HepG2 (cell line): ENCODE data around the gene PPP1R1B. TPM values are rescaled to one million over a fixed set of nuclear protein-coding genes. Genes with fewer than 3 reads are reported as not detected.

ENCODE experiments used
- ARNT2 ChIP-seq: sonication (generic); formaldehyde crosslinking; IDR thresholded peaks from 2 replicates; pipeline ENCODE4 v1.8.0; 2022; ENCODE audit warnings: mild to moderate bottlenecking, low read depth, missing genetic modification reagents, moderate library complexity
- EED ChIP-seq: sonication (generic); formaldehyde crosslinking; IDR thresholded peaks from 2 replicates; pipeline ENCODE4 v1.5.0; 2020; ENCODE audit warnings: mild to moderate bottlenecking, missing genetic modification reagents
- HNF4G ChIP-seq, 2 experiments: sonication (generic) in 1 of 2; formaldehyde crosslinking in 1 of 2; IDR thresholded peaks; 2 replicates each; pipeline versions ENCODE4 v1.4.0 to v1.6.1; 2011 to 2020; ENCODE audit warnings: borderline replicate concordance in 2 of 2, low read depth in 2 of 2, mild to moderate bottlenecking in 2 of 2, low read length in 1 of 2, missing genetic modification reagents in 1 of 2, moderate library complexity in 1 of 2
- KAT2B ChIP-seq: fragments of 150-350 bp; IDR thresholded peaks from 2 replicates; pipeline ENCODE4 v1.6.1; 2014; ENCODE audit warnings: low read depth, low read length, borderline replicate concordance
- MTA1 ChIP-seq: sonication (generic); formaldehyde crosslinking; IDR thresholded peaks from 2 replicates; pipeline ENCODE4 v1.4.0; 2020; ENCODE audit warnings: missing genetic modification reagents, mild to moderate bottlenecking, borderline replicate concordance
- MTF1 ChIP-seq: sonication (generic); formaldehyde crosslinking; IDR thresholded peaks from 2 replicates; pipeline ENCODE4 v1.5.0; 2020; ENCODE audit warnings: missing genetic modification reagents
- NFE2L2 ChIP-seq: fragments of 150-350 bp; IDR thresholded peaks from 2 replicates; pipeline ENCODE4 v1.6.1; 2014; ENCODE audit warnings: low read length
- SMAD9 ChIP-seq: sonication (generic); formaldehyde crosslinking; IDR thresholded peaks from 2 replicates; pipeline ENCODE4 v1.5.1; 2020; ENCODE audit warnings: mild to moderate bottlenecking, missing genetic modification reagents
- SMC3 ChIP-seq: IDR thresholded peaks from 2 replicates; pipeline ENCODE4 v1.6.1; 2011; ENCODE audit warnings: low read length, improper control_type of control experiment
- STAT5B ChIP-seq: sonication (generic); formaldehyde crosslinking; IDR thresholded peaks from 2 replicates; pipeline ENCODE4 v1.4.0; 2020; ENCODE audit warnings: missing genetic modification reagents
- ZFX ChIP-seq: sonication (generic); formaldehyde crosslinking; IDR thresholded peaks from 2 replicates; pipeline ENCODE4 v1.4.0; 2020; ENCODE audit warnings: mild to moderate bottlenecking, low read depth, missing genetic modification reagents, moderate library complexity
- ZNF569 ChIP-seq: sonication (generic); formaldehyde crosslinking; IDR thresholded peaks from 2 replicates; pipeline ENCODE4 v1.5.0; 2020; ENCODE audit warnings: mild to moderate bottlenecking, missing genetic modification reagents, moderate library complexity, borderline replicate concordance
- ZSCAN12 ChIP-seq: sonication (generic); formaldehyde crosslinking; IDR thresholded peaks from 2 replicates; pipeline ENCODE4 v1.9.0; 2021; ENCODE audit warnings: mild to moderate bottlenecking, missing genetic modification reagents
- polyA plus RNA-seq, 8 experiments: library from polyadenylated mRNA; depleted of rRNA in 3 of 8; stranded (reverse) in 7 of 8; unstranded in 1 of 8; fragments of >200 nt; fragmentation: Illumina TruSeq in 4 of 8; extraction: Trizol in 4 of 8; gene quantifications; 2 replicates each; pipeline versions ENCODE4 v1.2.1 to v1.2.3, GENCODE V29; 2011 to 2016; ENCODE audit warnings: low read depth in 4 of 8, missing spikeins in 1 of 8, mixed read lengths in 1 of 8; ENCODE audit not compliant: insufficient read depth in 1 of 8
- total RNA-seq, 5 experiments: library from RNA; depleted of rRNA; stranded (reverse); fragments of >200 nt; fragmentation: Illumina TruSeq; extraction: Trizol; gene quantifications; 2 replicates each; pipeline ENCODE4 v1.2.3, GENCODE V29; 2016; ENCODE audit warnings: low read depth in 1 of 5
- TF ChIP-seq, protein P1 (sequence below): sonication (generic); formaldehyde crosslinking; IDR thresholded peaks from 2 replicates; pipeline ENCODE4 v1.5.1; 2020; ENCODE audit warnings: mild to moderate bottlenecking, missing genetic modification reagents
- TF ChIP-seq, protein P2 (sequence below): sonication (generic); formaldehyde crosslinking; IDR thresholded peaks from 2 replicates; pipeline ENCODE4 v1.4.0; 2020; ENCODE audit warnings: low read depth, missing genetic modification reagents
- TF ChIP-seq, protein P3 (sequence below): sonication (generic); formaldehyde crosslinking; IDR thresholded peaks from 2 replicates; pipeline ENCODE4 v1.4.0; 2020; ENCODE audit warnings: missing genetic modification reagents; ENCODE audit errors: not compliant biosample characterization
- TF ChIP-seq, protein P4 (sequence below): sonication (generic); formaldehyde crosslinking; IDR thresholded peaks from 2 replicates; pipeline ENCODE4 v1.8.0; 2022; ENCODE audit warnings: low read depth, missing genetic modification reagents
- TF ChIP-seq, protein P5 (sequence below): sonication (generic); formaldehyde crosslinking; IDR thresholded peaks from 2 replicates; pipeline ENCODE4 v1.4.0; 2020; ENCODE audit warnings: mild to moderate bottlenecking, missing genetic modification reagents

The PPP1R1B gene
- total and polyA plus RNA-seq, 2 of the 13 experiments (the other 11 are each of a cell fraction or from before 2014, with no cell fraction given) = 0.08 TPM; not detected in 1

DNA sequence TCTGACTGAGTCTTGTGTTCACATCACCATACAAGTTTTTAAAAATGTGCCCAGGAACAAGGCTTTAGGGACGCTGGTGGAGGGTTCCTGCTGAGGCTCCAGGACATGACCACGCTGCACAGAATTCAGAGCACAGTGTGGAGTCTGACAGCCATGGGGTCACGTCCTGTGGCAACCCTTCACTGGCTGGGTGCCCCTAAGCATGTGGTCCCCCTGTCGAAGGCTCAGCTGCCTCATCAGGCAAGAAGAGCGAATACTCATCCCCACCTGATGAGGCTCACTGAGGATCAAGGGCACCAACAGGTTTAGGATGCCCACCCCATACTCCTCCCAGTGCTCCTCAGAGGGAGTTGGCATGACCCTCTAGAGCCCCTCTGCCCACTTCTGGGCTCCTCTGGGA lies 47.4 kb downstream of the PPP1R1B start (continued):
- TF ChIP-seq HNF4G (IDR thresholded peaks at IDR 0.05; ENCODE audit: borderline replicate concordance, low read depth, low read length) (no peak), HNF4G (CRISPR knock-in tag; IDR thresholded peaks at IDR 0.05; ENCODE audit: borderline replicate concordance, low read depth) (no peak), EED (0 out of 2 replicates have a peak, but pooled peaks have one; percentile 28), MTA1 (no peak), ZSCAN12 (CRISPR knock-in tag) (no peak), SMAD9 (no peak), KAT2B (no peak), SMC3 (no peak), MTF1 (CRISPR knock-in tag) (no peak), ZNF569 (CRISPR knock-in tag) (no peak), ZFX (CRISPR knock-in tag) (no peak), NFE2L2 (no peak), ARNT2 (CRISPR knock-in tag) (no peak), STAT5B (CRISPR knock-in tag) (no peak)
- TF ChIP-seq, protein P1, sequence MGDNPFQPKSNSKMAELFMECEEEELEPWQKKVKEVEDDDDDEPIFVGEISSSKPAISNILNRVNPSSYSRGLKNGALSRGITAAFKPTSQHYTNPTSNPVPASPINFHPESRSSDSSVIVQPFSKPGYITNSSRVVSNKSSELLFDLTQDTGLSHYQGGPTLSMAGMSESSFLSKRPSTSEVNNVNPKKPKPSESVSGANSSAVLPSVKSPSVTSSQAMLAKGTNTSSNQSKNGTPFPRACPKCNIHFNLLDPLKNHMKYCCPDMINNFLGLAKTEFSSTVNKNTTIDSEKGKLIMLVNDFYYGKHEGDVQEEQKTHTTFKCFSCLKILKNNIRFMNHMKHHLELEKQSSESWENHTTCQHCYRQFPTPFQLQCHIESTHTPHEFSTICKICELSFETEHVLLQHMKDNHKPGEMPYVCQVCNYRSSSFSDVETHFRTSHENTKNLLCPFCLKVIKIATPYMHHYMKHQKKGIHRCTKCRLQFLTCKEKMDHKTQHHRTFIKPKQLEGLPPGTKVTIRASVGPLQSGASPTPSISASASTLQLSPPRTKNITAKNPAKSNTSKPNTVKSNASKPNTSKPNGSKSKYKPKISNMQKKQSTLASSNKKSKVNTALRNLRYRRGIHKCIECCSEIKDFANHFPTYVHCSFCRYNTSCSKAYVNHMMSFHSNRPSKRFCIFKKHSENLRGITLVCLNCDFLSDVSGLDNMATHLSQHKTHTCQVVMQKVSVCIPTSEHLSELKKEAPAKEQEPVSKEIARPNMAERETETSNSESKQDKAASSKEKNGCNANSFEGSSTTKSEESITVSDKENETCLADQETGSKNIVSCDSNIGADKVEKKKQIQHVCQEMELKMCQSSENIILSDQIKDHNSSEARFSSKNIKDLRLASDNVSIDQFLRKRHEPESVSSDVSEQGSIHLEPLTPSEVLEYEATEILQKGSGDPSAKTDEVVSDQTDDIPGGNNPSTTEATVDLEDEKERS (CRISPR knock-in tag) = no peak
- TF ChIP-seq, protein P2, sequence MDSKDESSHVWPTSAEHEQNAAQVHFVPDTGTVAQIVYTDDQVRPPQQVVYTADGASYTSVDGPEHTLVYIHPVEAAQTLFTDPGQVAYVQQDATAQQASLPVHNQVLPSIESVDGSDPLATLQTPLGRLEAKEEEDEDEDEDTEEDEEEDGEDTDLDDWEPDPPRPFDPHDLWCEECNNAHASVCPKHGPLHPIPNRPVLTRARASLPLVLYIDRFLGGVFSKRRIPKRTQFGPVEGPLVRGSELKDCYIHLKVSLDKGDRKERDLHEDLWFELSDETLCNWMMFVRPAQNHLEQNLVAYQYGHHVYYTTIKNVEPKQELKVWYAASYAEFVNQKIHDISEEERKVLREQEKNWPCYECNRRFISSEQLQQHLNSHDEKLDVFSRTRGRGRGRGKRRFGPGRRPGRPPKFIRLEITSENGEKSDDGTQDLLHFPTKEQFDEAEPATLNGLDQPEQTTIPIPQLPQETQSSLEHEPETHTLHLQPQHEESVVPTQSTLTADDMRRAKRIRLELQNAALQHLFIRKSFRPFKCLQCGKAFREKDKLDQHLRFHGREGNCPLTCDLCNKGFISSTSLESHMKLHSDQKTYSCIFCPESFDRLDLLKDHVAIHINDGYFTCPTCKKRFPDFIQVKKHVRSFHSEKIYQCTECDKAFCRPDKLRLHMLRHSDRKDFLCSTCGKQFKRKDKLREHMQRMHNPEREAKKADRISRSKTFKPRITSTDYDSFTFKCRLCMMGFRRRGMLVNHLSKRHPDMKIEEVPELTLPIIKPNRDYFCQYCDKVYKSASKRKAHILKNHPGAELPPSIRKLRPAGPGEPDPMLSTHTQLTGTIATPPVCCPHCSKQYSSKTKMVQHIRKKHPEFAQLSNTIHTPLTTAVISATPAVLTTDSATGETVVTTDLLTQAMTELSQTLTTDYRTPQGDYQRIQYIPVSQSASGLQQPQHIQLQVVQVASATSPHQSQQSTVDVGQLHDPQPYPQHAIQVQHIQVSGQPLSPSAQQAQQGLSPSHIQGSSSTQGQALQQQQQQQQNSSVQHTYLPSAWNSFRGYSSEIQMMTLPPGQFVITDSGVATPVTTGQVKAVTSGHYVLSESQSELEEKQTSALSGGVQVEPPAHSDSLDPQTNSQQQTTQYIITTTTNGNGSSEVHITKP (CRISPR knock-in tag) = no peak
- TF ChIP-seq, protein P3, sequence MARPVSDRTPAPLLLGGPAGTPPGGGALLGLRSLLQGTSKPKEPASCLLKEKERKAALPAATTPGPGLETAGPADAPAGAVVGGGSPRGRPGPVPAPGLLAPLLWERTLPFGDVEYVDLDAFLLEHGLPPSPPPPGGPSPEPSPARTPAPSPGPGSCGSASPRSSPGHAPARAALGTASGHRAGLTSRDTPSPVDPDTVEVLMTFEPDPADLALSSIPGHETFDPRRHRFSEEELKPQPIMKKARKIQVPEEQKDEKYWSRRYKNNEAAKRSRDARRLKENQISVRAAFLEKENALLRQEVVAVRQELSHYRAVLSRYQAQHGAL (CRISPR knock-in tag) = no peak
- TF ChIP-seq, protein P4, sequence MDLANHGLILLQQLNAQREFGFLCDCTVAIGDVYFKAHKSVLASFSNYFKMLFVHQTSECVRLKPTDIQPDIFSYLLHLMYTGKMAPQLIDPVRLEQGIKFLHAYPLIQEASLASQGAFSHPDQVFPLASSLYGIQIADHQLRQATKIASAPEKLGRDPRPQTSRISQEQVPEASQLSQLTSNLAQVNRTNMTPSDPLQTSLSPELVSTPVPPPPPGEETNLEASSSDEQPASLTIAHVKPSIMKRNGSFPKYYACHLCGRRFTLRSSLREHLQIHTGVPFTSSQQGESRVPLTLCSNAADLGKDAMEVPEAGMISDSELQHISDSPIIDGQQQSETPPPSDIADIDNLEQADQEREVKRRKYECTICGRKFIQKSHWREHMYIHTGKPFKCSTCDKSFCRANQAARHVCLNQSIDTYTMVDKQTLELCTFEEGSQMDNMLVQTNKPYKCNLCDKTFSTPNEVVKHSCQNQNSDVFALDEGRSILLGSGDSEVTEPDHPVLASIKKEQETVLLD (CRISPR knock-in tag) = no peak
- TF ChIP-seq, protein P5, sequence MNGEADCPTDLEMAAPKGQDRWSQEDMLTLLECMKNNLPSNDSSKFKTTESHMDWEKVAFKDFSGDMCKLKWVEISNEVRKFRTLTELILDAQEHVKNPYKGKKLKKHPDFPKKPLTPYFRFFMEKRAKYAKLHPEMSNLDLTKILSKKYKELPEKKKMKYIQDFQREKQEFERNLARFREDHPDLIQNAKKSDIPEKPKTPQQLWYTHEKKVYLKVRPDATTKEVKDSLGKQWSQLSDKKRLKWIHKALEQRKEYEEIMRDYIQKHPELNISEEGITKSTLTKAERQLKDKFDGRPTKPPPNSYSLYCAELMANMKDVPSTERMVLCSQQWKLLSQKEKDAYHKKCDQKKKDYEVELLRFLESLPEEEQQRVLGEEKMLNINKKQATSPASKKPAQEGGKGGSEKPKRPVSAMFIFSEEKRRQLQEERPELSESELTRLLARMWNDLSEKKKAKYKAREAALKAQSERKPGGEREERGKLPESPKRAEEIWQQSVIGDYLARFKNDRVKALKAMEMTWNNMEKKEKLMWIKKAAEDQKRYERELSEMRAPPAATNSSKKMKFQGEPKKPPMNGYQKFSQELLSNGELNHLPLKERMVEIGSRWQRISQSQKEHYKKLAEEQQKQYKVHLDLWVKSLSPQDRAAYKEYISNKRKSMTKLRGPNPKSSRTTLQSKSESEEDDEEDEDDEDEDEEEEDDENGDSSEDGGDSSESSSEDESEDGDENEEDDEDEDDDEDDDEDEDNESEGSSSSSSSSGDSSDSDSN (CRISPR knock-in tag) = no peak
